ENCODE data around the gene SRPX.

Gene SRPX

GRCh38 chrX:38220415-38221390 lies at the start of gene SRPX:
Gene SRPX (minus strand): TSS chrX:38220871. CDS start chrX:38220792, 79 bp downstream.
- no peak for FAIRE-seq

GRCh38 chrX:38268011-38268410 lies 47.3 kb upstream of the SRPX start:
- no peak for FAIRE-seq

- no peak for FAIRE-seq
Observed at GRCh38 chrX:38262715-38263620, 42.3 kb upstream of the SRPX start.

GRCh38 chrX:38260231-38260630 lies 39.6 kb upstream of the SRPX start:
- no peak for FAIRE-seq

- no peak for FAIRE-seq
Observed at GRCh38 chrX:38256019-38256418, 35.3 kb upstream of the SRPX start.

GRCh38 chrX:38249965-38250364 lies 29.3 kb upstream of the SRPX start:
- FAIRE-seq: no peak

DNA sequence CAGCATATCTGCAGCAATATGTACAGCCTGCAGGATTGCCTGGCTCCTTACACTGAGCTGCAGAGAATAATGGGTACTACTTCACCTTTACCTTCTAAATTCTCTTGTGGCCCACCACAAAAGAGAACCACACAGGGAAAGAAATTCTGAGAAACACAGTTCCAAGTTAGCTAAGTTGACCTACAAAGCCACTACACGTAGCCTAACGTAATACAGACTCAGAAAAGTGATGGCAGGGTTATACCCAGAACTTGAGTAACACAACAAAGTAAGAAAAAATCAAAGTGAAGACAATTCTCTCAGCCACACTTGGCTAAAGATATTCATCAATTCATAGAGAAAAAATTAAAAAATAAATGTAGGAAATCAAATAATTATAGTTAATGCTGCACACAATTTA lies 26.4 kb upstream of the SRPX start:
- FAIRE-seq: no peak

- FAIRE-seq: no peak
Observed at GRCh38 chrX:38240541-38240940, 19.9 kb upstream of the SRPX start.

DNA sequence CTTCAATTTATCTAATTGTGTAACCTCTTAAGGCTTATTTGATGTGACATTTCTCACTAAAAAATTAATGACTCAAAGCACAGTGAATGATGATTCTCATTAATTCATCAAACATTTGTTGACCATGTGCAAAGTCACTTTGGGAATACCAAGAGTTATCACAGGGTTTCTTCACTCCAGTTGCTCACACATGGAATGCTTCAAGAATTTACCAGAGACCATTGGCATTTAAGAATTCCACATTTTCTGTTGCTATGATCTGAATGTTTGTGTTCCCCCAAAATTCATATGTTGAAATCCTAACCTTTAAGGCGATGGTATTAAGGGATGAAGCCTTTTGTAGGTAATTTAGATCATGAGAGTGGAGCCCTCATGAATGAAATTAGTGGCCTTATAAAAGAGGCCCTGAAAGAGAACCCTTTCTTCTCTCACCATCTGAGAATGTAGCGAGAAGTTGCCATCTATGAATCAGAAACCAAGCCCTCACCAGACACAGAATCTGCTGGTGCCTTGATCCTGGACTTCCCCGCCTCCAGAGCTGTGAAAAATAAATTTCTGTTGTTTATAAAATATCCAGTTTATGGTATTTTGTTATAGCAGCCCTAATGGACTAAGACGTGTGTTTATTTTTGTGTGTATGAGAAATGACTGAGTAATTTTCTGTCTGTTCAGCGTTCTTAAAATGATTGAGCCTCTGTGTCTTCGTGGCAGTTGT lies 16.4 kb upstream of the SRPX start:
- FAIRE-seq: no peak

- no peak for FAIRE-seq
Observed at GRCh38 chrX:38233891-38234667, 13.4 kb upstream of the SRPX start.

DNA sequence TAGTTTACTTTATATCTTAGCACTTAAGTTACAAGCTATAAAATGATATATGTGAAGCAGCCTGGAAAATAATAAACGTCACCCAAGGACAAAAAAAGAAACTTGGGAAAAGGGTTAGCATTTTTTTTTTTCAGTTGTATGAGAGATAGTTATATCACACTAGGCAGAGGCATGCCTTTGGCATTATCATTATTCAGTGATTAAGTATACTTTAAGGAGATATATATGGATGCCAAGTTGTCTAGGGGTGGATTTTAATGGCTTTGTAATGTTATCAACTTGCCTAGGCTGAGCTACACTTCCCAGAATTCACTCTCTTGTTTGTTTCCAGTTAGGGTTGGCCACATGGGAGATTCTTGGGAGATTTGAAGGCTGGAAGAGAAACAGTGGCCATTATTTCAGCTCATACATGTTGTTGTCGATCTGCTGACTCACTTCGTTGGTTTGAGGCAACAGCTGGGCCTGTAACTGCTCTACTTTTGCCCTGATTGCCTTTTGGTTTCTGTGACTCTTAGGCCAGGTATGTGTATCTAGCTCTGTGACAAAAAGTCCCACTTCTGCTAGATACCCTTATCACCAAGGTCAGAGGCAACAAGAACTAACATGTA lies 11.5 kb upstream of the SRPX start:
- FAIRE-seq: no peak

- FAIRE-seq: no peak
Observed at GRCh38 chrX:38225093-38225492, 4.4 kb upstream of the SRPX start.

DNA sequence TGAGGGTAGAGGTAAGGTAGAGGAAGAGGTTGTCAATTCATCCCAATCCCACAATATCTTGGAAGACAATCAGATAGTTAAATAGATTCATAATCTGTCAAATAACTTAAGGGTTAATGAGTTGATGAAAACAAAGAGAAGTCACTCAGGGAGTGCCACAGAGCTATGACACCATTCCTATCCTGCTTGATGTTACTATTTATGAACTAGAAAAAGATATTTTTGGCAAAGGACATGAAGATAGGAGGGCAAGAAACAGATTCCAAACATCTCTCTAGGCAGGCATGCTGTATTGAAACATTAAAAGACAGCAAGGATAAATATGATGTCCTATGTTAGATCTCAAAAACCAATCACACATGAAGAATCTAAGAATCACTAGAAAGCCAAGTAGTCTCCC lies 3.5 kb upstream of the SRPX start:
- FAIRE-seq: no peak

DNA sequence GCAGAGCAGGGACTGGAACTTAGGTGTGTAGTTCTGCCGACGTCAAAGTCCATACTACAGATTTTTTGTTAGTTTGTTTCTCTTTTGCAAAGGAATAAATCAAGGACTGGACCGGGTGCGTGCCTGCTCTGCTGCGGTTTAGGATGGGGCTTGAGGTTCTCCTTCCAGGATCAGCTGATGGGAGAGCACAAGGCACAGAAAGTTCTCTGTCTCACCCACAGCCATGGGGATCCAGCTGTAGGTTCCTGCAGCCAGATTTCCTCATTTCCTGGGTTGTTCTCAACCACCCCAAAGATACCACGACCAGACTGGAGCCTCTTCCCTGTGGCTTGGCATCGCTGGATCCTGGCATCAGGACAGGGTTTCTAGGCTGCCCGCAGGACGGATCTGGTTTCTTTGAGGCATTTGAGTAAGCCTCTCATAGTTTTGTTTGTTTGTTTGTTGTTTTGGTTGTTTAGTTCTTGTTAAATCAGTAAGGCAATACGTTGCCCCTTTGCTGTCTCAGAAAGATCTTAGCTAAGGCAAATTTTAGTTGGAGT lies 789 bp upstream of the SRPX start:
- FAIRE-seq: no peak

- no peak for FAIRE-seq
Observed at GRCh38 chrX:38220024-38220414, 652 bp downstream of the SRPX start.

DNA sequence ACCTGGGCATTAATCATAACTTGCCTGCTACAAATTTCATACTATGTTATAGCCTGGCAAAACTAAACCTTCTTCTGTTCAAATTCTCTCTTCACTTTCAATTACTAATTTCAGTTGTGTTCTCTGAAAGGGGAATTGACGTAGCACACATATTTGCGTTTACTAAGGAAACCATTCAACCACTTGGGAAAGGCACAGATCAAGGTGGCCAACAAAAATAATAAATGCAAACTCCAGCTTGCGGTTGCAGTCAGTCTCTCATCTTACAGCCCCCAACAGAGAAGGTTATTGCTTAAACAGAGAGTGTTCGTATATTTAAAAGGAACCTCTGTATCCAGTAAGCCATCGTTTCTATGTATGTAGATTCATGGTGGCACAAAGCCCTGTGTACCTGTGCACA lies 4.0 kb downstream of the SRPX start:
- no peak for FAIRE-seq

DNA sequence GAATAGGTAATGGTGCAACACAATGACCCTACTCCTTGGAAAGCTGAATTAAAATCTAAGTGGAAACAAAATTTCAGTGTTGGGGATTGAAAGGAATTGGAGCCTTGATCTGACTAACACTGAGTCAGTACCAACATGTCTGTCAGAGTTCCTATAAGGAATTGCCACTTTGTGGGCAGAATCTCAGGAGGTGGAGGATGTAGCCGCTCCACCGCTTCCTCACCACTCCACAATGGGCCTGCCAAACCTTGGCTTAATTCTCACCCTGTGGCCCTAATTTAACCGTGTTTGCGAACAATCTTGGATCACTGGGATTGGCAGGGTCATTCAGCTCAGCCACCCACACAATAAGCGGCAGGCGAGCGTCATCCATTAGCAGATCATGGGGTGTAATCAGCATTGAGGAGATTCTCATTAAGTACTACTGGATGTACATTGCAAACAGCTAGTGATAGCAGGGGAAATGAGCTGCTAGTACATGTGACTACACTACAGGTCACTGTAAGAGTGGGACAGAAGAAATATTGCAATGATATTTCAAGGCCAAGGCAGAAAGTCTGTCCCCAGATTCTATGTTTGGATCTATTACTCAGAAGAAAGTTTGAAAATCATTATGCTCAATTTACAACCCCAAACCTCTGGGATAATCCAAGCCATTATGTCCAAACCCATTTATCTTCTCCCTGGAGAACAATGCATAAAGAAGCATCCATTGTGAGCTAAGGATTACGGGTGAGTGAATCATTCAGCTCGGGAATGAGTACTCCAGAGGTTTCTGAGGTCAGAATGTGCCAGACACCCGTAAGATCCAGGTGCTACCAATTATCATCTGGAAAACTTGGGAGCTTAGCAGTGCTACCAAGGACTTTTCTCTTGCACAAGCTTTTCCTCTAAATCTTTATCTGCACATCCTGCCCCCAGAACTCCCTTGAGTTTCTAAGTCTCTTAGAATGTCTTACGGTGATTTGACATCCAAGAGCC lies 5.8 kb downstream of the SRPX start:
- no peak for FAIRE-seq

DNA sequence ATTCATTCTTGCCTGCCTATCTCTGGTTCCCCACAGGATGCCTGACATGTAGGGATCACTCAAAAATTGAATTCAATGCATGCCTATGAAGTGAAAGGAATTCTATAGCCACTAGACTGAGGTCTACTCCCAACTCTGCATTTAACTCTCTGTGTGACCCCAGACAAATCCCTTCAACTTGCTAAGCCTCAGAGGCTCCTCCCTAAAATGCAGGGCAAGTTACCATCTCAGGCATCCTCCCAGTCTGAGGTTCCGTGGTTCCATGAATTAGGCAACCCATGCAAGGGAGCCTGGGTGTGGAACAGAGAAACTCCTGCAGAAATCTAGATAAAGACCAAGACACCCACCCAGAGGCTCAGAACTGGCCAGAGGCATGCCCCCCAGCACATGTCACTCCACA lies 6.6 kb downstream of the SRPX start:
- FAIRE-seq: no peak

DNA sequence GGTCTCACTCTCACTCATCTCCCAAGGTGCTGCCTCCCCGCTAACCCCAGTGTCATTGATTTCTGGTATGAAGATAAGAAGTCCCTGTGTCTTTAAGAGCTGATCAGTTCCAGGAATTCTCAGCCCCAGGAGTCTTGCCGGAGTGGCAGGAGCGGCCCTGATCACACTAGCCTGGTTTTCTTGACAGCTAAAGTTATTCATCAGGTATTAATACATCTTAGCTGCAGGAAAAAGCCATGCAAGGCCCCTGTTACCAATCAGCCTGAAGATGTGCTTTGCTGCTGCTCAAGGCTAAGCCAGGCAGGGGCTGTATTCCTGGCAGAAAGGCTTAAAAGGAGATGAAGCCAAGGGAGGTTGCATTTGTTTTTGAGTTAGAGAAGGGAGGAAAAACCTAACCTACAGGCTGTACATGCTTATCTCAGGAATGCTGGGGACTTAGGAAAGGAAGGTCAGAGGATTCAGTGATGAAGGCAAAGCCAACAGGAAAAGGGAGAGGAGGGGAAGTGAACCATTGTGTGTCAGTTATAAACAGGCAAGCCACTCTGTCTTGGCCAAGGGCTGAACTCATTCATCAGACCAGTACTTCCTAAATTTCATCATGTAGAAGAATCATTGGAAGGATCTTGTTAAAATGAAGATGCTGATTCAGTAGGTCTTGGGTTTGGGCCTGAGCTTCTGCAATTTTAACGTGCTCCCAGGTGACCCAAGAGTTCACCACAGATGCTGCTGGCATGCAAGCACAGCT lies 8.6 kb downstream of the SRPX start:
- FAIRE-seq: no peak
